Mesodermal cell (in vitro differentiated cells): ENCODE results near the gene ZFP62.
"Not testable (repeated sequence)": the region's sequence is repeated elsewhere in the genome, so short reads cannot be mapped to it uniquely, and the experiment has no call there.

Experiments used
- H3K27ac ChIP-seq: 2 replicates; pipeline ENCODE4 v1.7.0; 2013; ENCODE audit warnings: mild to moderate bottlenecking, low read depth, low read length, moderate library complexity; ENCODE audit not compliant: severe bottlenecking
- H3K36me3 ChIP-seq: 2 replicates; pipeline ENCODE4 v1.7.1; 2013; ENCODE audit warnings: mild to moderate bottlenecking, low read length, moderate library complexity; ENCODE audit not compliant: control insufficient read depth, insufficient read depth
- H3K4me1 ChIP-seq: one replicate; pipeline ENCODE4 v1.7.1; 2013; ENCODE audit warnings: mild to moderate bottlenecking, low read length; ENCODE audit not compliant: insufficient read depth, control insufficient read depth, poor library complexity, severe bottlenecking
- H3K4me3 ChIP-seq: 2 replicates; pipeline ENCODE4 v1.7.0; 2013; ENCODE audit warnings: low read length, control low read depth, mild to moderate bottlenecking; ENCODE audit not compliant: insufficient read depth, poor library complexity, severe bottlenecking; ENCODE audit errors: extremely low read depth
- H3K9me3 ChIP-seq: 2 replicates; pipeline ENCODE4 v1.7.1; 2013; ENCODE audit warnings: mild to moderate bottlenecking, low read length, moderate library complexity; ENCODE audit not compliant: control insufficient read depth
- WGBS, 2 experiments: methylation state at CpG; one replicate each; pipeline ENCODE4 v1.1.5; 2013; ENCODE audit warnings: missing lambda C conversion rate in 2 of 2; ENCODE audit not compliant: insufficient coverage in 2 of 2; 5-methylcytosine and 5-hydroxymethylcytosine counted together

ZFP62 gene

GRCh38 chr5:180829726-180830125 lies 31.4 kb downstream of the ZFP62 start:
- Histone ChIP-seq H3K36me3 (peaks cover 14% of the 10 kb centered on the region), H3K4me3 (no peak overlapping the region), H3K27ac (no peak overlapping the region), H3K4me1 (no peaks in the 10 kb centered on the region), H3K9me3 (peaks cover 18% of the 10 kb centered on the region)
- WGBS, 2 experiments = 89 to 100% methylated on average over 1 to 2 of the region's 5 CpGs

GRCh38 chr5:180828756-180829531 lies 32.1 kb downstream of the ZFP62 start:
- WGBS, 2 experiments = 97 to 98% methylated on average over 6 to 8 of the region's 13 CpGs

GRCh38 chr5:180827374-180827773 lies 33.7 kb downstream of the ZFP62 start:
- 90% methylated on average over 2 of the region's 7 CpGs; no CpG with 5 or more reads in 1 of the 2 experiments for WGBS, 2 experiments
- peaks cover 11% of the 10 kb centered on the region for H3K36me3 ChIP-seq
- H3K4me3 ChIP-seq, H3K4me1 ChIP-seq, H3K27ac ChIP-seq: not testable (repeated sequence)
- peaks cover 18% of the 10 kb centered on the region for H3K9me3 ChIP-seq

More at GRCh38 chr5:180828756-180829531, 32.1 kb downstream of the ZFP62 start:
- not testable (repeated sequence) for H3K4me3 ChIP-seq, H3K27ac ChIP-seq, H3K4me1 ChIP-seq
- Histone ChIP-seq H3K36me3 (peaks cover 11% of the 10 kb centered on the region), H3K9me3 (peaks cover 18% of the 10 kb centered on the region)

GRCh38 chr5:180825768-180826525 lies 35.1 kb downstream of the ZFP62 start:
- Histone ChIP-seq H3K27ac (no peak overlapping the region), H3K9me3 (peaks cover 18% of the 10 kb centered on the region), H3K36me3 (peaks cover 11% of the 10 kb centered on the region), H3K4me3 (no peak overlapping the region), H3K4me1 (no peaks in the 10 kb centered on the region)
- 95 to 100% methylated on average over 1 to 3 of the region's 3 CpGs for WGBS, 2 experiments

- Histone ChIP-seq H3K9me3 (peaks cover 11% of the 10 kb centered on the region), H3K4me3 (no peak overlapping the region), H3K27ac (no peak overlapping the region), H3K36me3 (peaks cover 6% of the 10 kb centered on the region), H3K4me1 (no peaks in the 10 kb centered on the region)
- WGBS, 2 experiments = 81 to 83% methylated on average over 9 to 10 of the region's 10 CpGs
Measured at GRCh38 chr5:180824630-180825476, 36.2 kb downstream of the ZFP62 start.

GRCh38 chr5:180823940-180824629 lies 37.0 kb downstream of the ZFP62 start:
- Histone ChIP-seq H3K9me3 (peaks cover 3% of the 10 kb centered on the region), H3K4me1 (no peaks in the 10 kb centered on the region), H3K36me3 (no peaks in the 10 kb centered on the region), H3K4me3 (no peak overlapping the region), H3K27ac (no peak overlapping the region)
- 94% methylated on average over 5 of the region's 6 CpGs; no CpG with 5 or more reads in 1 of the 2 experiments for WGBS, 2 experiments

- Histone ChIP-seq H3K36me3 (no peaks in the 10 kb centered on the region), H3K4me1 (no peaks in the 10 kb centered on the region), H3K9me3 (no peaks in the 10 kb centered on the region), H3K4me3 (no peak overlapping the region), H3K27ac (no peak overlapping the region)
- WGBS, 2 experiments = 87 to 92% methylated on average over 6 of the region's 7 CpGs
Measured at GRCh38 chr5:180823346-180823745, 37.7 kb downstream of the ZFP62 start.

- 80 to 100% methylated on average over 1 to 2 of the region's 4 CpGs for WGBS, 2 experiments
- Histone ChIP-seq H3K9me3 (no peaks in the 10 kb centered on the region), H3K4me1 (peaks cover 14% of the 10 kb centered on the region), H3K36me3 (no peaks in the 10 kb centered on the region), H3K4me3 (no peak overlapping the region), H3K27ac (no peak overlapping the region)
Measured at GRCh38 chr5:180821538-180821937, 39.5 kb downstream of the ZFP62 start.

- Histone ChIP-seq H3K4me3 (no peak overlapping the region), H3K9me3 (no peaks in the 10 kb centered on the region), H3K27ac (no peak overlapping the region), H3K36me3 (no peaks in the 10 kb centered on the region), H3K4me1 (peaks cover 15% of the 10 kb centered on the region)
- WGBS, 2 experiments = 60 to 83% methylated on average over 1 to 2 of the region's 3 CpGs
Measured at GRCh38 chr5:180820788-180821321, 40.2 kb downstream of the ZFP62 start.
